K562 treated with DMSO at 1 percent for 48 hours (cell line): ENCODE results near the gene SP5. TPM values are rescaled to one million over a fixed set of nuclear protein-coding genes. Genes with fewer than 3 reads are reported as not detected.

ENCODE experiments used
- total RNA-seq: library from RNA; unstranded; fragments of 300-600 nt; gene quantifications from 2 replicates; pipeline ENCODE4 v1.2.3, GENCODE V29; 2022; ENCODE audit warnings: low replicate concordance; ENCODE audit errors: extremely low read depth

SP5 gene
- total RNA-seq = not detected in 2 replicates

DNA sequence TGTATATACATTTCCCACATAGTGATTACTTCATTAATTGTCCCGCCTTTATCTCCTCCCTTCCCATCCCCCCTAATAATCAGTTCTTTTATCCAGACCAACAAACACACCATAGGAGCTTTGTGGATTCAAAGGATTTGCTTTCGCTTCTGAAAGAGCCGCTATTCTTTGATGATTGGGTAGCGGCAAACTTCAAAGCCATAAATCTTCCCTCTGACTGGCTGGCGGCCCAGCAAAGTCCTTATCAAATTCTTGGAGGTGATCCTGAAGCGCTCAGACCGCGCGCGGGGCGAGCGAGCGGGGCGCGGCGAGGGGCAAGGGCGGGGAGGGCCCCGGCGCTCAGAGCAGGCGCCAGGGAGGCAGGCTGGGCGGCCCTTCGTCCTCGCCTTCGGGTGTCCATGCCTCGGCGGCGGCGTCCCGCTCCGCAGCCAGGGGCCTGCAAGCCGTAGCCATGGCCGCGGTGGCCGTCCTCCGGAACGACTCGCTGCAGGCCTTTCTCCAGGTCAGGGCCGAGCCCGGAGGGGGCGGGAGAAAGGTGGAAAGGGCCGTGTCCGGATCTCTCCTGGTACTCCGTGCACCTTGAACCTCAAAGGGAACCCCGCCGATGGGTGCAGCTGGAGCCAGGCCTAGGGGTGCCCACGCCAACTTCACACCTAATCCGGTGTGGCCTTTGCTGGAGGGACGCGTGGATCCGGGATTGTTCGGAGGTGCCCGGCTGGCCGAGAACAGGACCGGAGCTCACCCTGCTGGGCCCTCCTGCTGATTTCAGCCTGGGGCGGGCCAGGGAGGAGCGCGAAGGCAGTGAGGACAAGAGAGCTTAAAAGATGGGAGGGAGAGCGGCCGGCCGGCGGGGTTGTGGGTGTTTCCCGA lies at the start of gene SP5:
Gene SP5, plus strand, starts transcription at position 276 of the 870 bp plus-strand sequence. Its CDS starts 176 bp downstream, at position 452.

Other genes starting within 250 kb of the SP5 start
- not detected in 2 replicates for gene ERICH2, start 55.0 kb downstream of the SP5 start, total RNA-seq
- gene GAD1, start 101.5 kb downstream of the SP5 start, total RNA-seq = not detected in 2 replicates
- not detected in 2 replicates for gene GORASP2, start 213.9 kb downstream of the SP5 start, total RNA-seq